K562 (cell line): ENCODE measurements around the gene UCP3. TPM values are rescaled to one million over a fixed set of nuclear protein-coding genes. Genes with fewer than 3 reads are reported as not detected.

Experiments
- ATAC-seq: fragments of 200-7000 bp; cut with Tn5 transposase; 3 replicates; pipeline ENCODE4 v1.9.1; 2020; ENCODE audit warnings: moderate library complexity
- BruUV-seq: library from RNA; stranded (reverse); fragments of 400-500 nt; replicated peaks from 2 replicates; lab custom pipeline; 2021; lab: Mats Ljungman, UMichigan
- CTCF ChIA-PET: fragments of 300-600 bp; formaldehyde crosslinking; extraction: SDS; loops from one replicate; lab custom pipeline; 2021; ENCODE audit warnings: low intra/inter-chr PET ratio; lab: Yijun Ruan, JAX
- POLR2A ChIA-PET: fragments of 300-600, 350-650 bp; sonication (Branson Sonifier 250); formaldehyde crosslinking; extraction: SDS; loops from one replicate; lab custom pipeline; 2021; ENCODE audit warnings: antibody characterized with exemption, inconsistent platforms; lab: Yijun Ruan, JAX
- DNase-seq, 4 experiments: peaks; one replicate each; pipeline versions ENCODE4 v3.0.0 to v3.0.0-alpha.2; 2011 to 2018; ENCODE audit warnings: low spot score in 3 of 4, mixed read lengths in 3 of 4; ENCODE audit errors: extremely low read depth in 1 of 4
- FAIRE-seq: peaks from 2 replicates; lab custom pipeline; 2011; peaks lifted over from hg19 to GRCh38; lab: Jason Lieb, UNC
- H2AFZ ChIP-seq: 2 replicates; pipeline ENCODE4 v1.6.0; 2011; ENCODE audit warnings: low read depth, low read length, control low read depth, inconsistent platforms
- H3K27ac ChIP-seq: fragments of 200-600 bp; 3 replicates; pipeline ENCODE4 v1.8.0; 2011; ENCODE audit warnings: low read depth, mild to moderate bottlenecking, control low read depth, inconsistent platforms, low read length, moderate library complexity, mixed read lengths; ENCODE audit errors: extremely low read depth
- H3K27me3 ChIP-seq, 2 experiments: fragments of 300-600 bp in 1 of 2; 2 replicates in 1 of 2; 3 replicates in 1 of 2; pipeline versions ENCODE4 v1.6.0 to v1.8.0; 2011; ENCODE audit warnings: inconsistent platforms in 2 of 2, low read length in 2 of 2, mild to moderate bottlenecking in 1 of 2, mixed read lengths in 1 of 2, moderate library complexity in 1 of 2; ENCODE audit not compliant: control insufficient read depth in 2 of 2, insufficient read depth in 2 of 2
- H3K36me3 ChIP-seq: fragments of 300-600 bp; 3 replicates; pipeline ENCODE4 v1.8.0; 2011; ENCODE audit warnings: mild to moderate bottlenecking, low read length, inconsistent platforms; ENCODE audit not compliant: control insufficient read depth, insufficient read depth
- H3K4me1 ChIP-seq, 2 experiments: fragments of 200-600 bp in 1 of 2; replicated peaks in 1 of 2; 2 replicates in 1 of 2; 3 replicates in 1 of 2; pipeline versions ENCODE4 v1.5.1 to v1.8.0; 2011; ENCODE audit warnings: inconsistent platforms in 2 of 2, low read length in 2 of 2, mild to moderate bottlenecking in 1 of 2, mixed read lengths in 1 of 2, moderate library complexity in 1 of 2; ENCODE audit not compliant: control insufficient read depth in 2 of 2, insufficient read depth in 2 of 2
- H3K4me2 ChIP-seq: 2 replicates; pipeline ENCODE4 v1.6.1; 2011; ENCODE audit warnings: low read length, control low read depth, inconsistent platforms, mixed read lengths; ENCODE audit not compliant: insufficient read depth
- H3K4me3 ChIP-seq: fragments of 200-600 bp; sonication (generic), shearing (Covaris generic); 2 replicates; pipeline ENCODE4 v1.5.1; 2016; ENCODE audit warnings: control low read depth, inconsistent platforms
- H3K79me2 ChIP-seq: fragments of 200-600 bp; 3 replicates; pipeline ENCODE4 v1.8.0; 2011; ENCODE audit warnings: low read length, inconsistent platforms; ENCODE audit not compliant: control insufficient read depth, insufficient read depth
- H3K9ac ChIP-seq, 2 experiments: 2 replicates each; pipeline versions ENCODE4 v1.6.0 to v1.6.1; 2011; ENCODE audit warnings: low read depth in 2 of 2, low read length in 2 of 2, control low read depth in 1 of 2, inconsistent platforms in 1 of 2, mild to moderate bottlenecking in 1 of 2, mixed read lengths in 1 of 2; ENCODE audit not compliant: insufficient read depth in 1 of 2
- H3K9me1 ChIP-seq: one replicate; pipeline ENCODE4 v1.6.0; 2011; ENCODE audit warnings: inconsistent platforms, mild to moderate bottlenecking, low read length, moderate library complexity; ENCODE audit not compliant: control insufficient read depth, insufficient read depth
- H3K9me3 ChIP-seq: replicated peaks from 2 replicates; pipeline ENCODE4 v1.5.1; 2011; ENCODE audit warnings: low read depth, low read length, inconsistent platforms; ENCODE audit not compliant: control insufficient read depth, insufficient read depth
- H4K20me1 ChIP-seq: replicated peaks from 2 replicates; pipeline ENCODE4 v1.6.1; 2011; ENCODE audit warnings: low read length, inconsistent platforms, mixed read lengths; ENCODE audit not compliant: control insufficient read depth, insufficient read depth
- CBFA2T2 ChIP-seq: fragments of 450-650 bp; conservative IDR thresholded peaks from 2 replicates; pipeline ENCODE4 v1.6.1; 2017; ENCODE audit warnings: mild to moderate bottlenecking
- EZH2 ChIP-seq: IDR thresholded peaks from 2 replicates; pipeline ENCODE4 v1.6.1; 2012; ENCODE audit warnings: low read depth, mild to moderate bottlenecking, inconsistent platforms, low read length, borderline replicate concordance
- MAZ ChIP-seq, 2 experiments: fragments of 450-650 bp in 1 of 2; sonication (generic) in 1 of 2; formaldehyde crosslinking; IDR thresholded peaks in 1 of 2; conservative IDR thresholded peaks in 1 of 2; 2 replicates each; pipeline versions ENCODE4 v1.4.0 to v1.5.0; 2020; ENCODE audit warnings: mild to moderate bottlenecking in 1 of 2, missing genetic modification reagents in 1 of 2
- NFRKB ChIP-seq: fragments of 450-650 bp; IDR thresholded peaks from 2 replicates; pipeline ENCODE4 v1.6.1; 2016; ENCODE audit warnings: low read depth
- POLR2AphosphoS5 ChIP-seq: IDR thresholded peaks from 2 replicates; pipeline ENCODE4 v1.6.1; 2011; ENCODE audit warnings: mild to moderate bottlenecking, low read depth, low read length, moderate library complexity; ENCODE audit not compliant: control insufficient read depth, insufficient read depth
- RBM34 ChIP-seq: fragments of 200-400 bp; formaldehyde crosslinking; IDR thresholded peaks from 2 replicates; pipeline ENCODE4 v1.6.1; 2018; ENCODE audit warnings: low read length, borderline replicate concordance; ENCODE audit not compliant: insufficient read depth
- RFX1 ChIP-seq: fragments of 450-650 bp; IDR thresholded peaks from 2 replicates; pipeline ENCODE4 v1.6.1; 2016; ENCODE audit warnings: mild to moderate bottlenecking, moderate library complexity
- ZNF263 ChIP-seq: sonication (generic); formaldehyde crosslinking; IDR thresholded peaks from 2 replicates; pipeline ENCODE4 v1.8.0; 2022; ENCODE audit warnings: mild to moderate bottlenecking, missing genetic modification reagents, borderline replicate concordance
- ZNF57 ChIP-seq: fragments of 450-650 bp; formaldehyde crosslinking; IDR thresholded peaks from 2 replicates; pipeline ENCODE4 v1.4.0; 2020; ENCODE audit warnings: mild to moderate bottlenecking, moderate library complexity
- WGBS: fragments of 100-300 bp; shearing (Covaris generic); methylation state at CpG from one replicate; pipeline ENCODE4 v1.1.6; 2016; ENCODE audit warnings: low coverage, mixed read lengths; ENCODE audit not compliant: insufficient coverage; ENCODE audit errors: missing lambda C conversion rate; 5-methylcytosine and 5-hydroxymethylcytosine counted together
- in situ Hi-C: fragments of 300-500 bp; cut with MboI; formaldehyde crosslinking; loops from 4 replicates; pipeline ENCODE4 v1.15.0; 2018; ENCODE audit warnings: inconsistent platforms, mixed read lengths
- intact Hi-C: fragments of 100-400 bp; cut with micrococcal nuclease; formaldehyde crosslinking; loops from 2 replicates; pipeline ENCODE4 v1.14.2; 2022
- polyA plus RNA-seq, 8 experiments: library from polyadenylated mRNA; depleted of rRNA in 4 of 8; stranded (reverse) in 5 of 8; unstranded in 3 of 8; fragments of >200 nt; fragmentation: Nextera tagmentation in 2 of 8; fragmentation: Illumina TruSeq in 1 of 8; extraction: Ambion mirVana in 2 of 8; extraction: Trizol in 1 of 8; gene quantifications; 2 replicates each; pipeline versions ENCODE4 v1.2.1 to v1.2.3, GENCODE V29; 2011 to 2014; ENCODE audit warnings: inconsistent platforms in 1 of 8, missing spikeins in 1 of 8
- total RNA-seq, 7 experiments: library from RNA; depleted of rRNA in 6 of 7; stranded (reverse); fragments of >200 nt in 6 of 7; fragmentation: Illumina TruSeq in 2 of 7; extraction: Trizol in 2 of 7; gene quantifications; 2 replicates each; pipeline versions ENCODE4 v1.2.1 to v1.2.3, GENCODE V29; 2011 to 2021; ENCODE audit warnings: low replicate concordance in 1 of 7
- TF ChIP-seq, protein P1 (sequence below): sonication (generic); formaldehyde crosslinking; IDR thresholded peaks from 2 replicates; pipeline ENCODE4 v1.8.1; 2023; ENCODE audit warnings: mild to moderate bottlenecking, missing genetic modification reagents
- TF ChIP-seq, protein P2 (sequence below): fragments of 250-450 bp; sonication (Bioruptor Pico); IDR thresholded peaks from 2 replicates; pipeline ENCODE4 v1.5.0; 2020; ENCODE audit warnings: mild to moderate bottlenecking

UCP3 gene
- total and polyA plus RNA-seq, 9 of the 15 experiments (the other 6 are each of a cell fraction or from before 2014, with no cell fraction given), result 0.05 to 0.65 (median 0.25) TPM; not detected in 2

DNA sequence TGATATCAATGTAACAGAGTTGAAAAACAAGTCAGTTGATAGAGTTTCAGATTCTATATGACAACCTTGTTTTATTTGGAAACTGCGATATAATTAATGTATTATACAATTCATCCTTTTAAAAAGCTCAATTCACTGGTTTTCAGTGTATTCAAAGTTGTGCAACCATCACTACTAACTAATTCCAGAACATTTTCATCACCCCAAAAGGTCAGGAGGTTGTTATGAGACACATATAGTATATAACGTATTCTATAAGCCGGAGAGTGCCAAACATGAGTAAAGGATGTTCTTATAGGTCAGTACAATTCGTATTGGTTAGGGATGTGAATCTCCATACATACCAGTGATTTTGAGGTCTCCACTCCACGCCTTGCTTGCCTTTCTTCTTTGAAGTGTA, 40.1 kb upstream of the UCP3 start:
- no peak for ATAC-seq
- no TSS peak for BruUV-seq
- Histone ChIP-seq H3K36me3 (peaks cover 10% of the 10 kb centered on the region; the same call in 2 of the 3 replicates), H4K20me1 (no peaks in the 10 kb centered on the region), H3K9me1 (no peaks in the 10 kb centered on the region), H2AFZ (no peak overlapping the region), H3K27me3 (no peaks in the 10 kb centered on the region), H3K9ac (no peak overlapping the region), H3K79me2 (no peaks in the 10 kb centered on the region), H3K4me3 (no peak overlapping the region), H3K4me2 (no peak overlapping the region), H3K27ac (no peak overlapping the region), H3K9me3 (no peaks in the 10 kb centered on the region), H3K4me1 (no peaks in the 10 kb centered on the region)
- WGBS, result 71% methylated on average over 5 of the region's 5 CpGs
- ChIA-PET CTCF (no interaction called here), POLR2A (no interaction called here)
- FAIRE-seq, result no peak
- in situ Hi-C loops, result no loop called here
- intact Hi-C loops, result no loop called here
- no peak for DNase-seq
- TF ChIP-seq, protein P1, sequence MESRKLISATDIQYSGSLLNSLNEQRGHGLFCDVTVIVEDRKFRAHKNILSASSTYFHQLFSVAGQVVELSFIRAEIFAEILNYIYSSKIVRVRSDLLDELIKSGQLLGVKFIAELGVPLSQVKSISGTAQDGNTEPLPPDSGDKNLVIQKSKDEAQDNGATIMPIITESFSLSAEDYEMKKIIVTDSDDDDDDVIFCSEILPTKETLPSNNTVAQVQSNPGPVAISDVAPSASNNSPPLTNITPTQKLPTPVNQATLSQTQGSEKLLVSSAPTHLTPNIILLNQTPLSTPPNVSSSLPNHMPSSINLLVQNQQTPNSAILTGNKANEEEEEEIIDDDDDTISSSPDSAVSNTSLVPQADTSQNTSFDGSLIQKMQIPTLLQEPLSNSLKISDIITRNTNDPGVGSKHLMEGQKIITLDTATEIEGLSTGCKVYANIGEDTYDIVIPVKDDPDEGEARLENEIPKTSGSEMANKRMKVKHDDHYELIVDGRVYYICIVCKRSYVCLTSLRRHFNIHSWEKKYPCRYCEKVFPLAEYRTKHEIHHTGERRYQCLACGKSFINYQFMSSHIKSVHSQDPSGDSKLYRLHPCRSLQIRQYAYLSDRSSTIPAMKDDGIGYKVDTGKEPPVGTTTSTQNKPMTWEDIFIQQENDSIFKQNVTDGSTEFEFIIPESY (CRISPR knock-in tag), result no peak
- TF ChIP-seq POLR2AphosphoS5 (no peak), ZNF263 (no peak), RFX1 (no peak), EZH2 (no peak), NFRKB (no peak), CBFA2T2 (no peak), RBM34 (no peak), MAZ (CRISPR knock-in tag; conservative IDR thresholded peaks at IDR 0.05 in 1 of 2, IDR thresholded peaks at IDR 0.05 in 1 of 2) (no peak), ZNF57 (CRISPR knock-in tag) (no peak)
- TF ChIP-seq, protein P2, sequence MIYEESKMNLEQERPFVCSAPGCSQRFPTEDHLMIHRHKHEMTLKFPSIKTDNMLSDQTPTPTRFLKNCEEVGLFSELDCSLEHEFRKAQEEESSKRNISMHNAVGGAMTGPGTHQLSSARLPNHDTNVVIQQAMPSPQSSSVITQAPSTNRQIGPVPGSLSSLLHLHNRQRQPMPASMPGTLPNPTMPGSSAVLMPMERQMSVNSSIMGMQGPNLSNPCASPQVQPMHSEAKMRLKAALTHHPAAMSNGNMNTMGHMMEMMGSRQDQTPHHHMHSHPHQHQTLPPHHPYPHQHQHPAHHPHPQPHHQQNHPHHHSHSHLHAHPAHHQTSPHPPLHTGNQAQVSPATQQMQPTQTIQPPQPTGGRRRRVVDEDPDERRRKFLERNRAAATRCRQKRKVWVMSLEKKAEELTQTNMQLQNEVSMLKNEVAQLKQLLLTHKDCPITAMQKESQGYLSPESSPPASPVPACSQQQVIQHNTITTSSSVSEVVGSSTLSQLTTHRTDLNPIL (CRISPR knock-in tag), result no peak
